ENCODE results near the gene CDKN1B. TPM values are rescaled to one million over a fixed set of nuclear protein-coding genes. Genes with fewer than 3 reads are reported as not detected.

Gene CDKN1B
- total and polyA plus RNA-seq, 11 donors, result 19.0 to 44.9 (median 34.3) TPM

DNA sequence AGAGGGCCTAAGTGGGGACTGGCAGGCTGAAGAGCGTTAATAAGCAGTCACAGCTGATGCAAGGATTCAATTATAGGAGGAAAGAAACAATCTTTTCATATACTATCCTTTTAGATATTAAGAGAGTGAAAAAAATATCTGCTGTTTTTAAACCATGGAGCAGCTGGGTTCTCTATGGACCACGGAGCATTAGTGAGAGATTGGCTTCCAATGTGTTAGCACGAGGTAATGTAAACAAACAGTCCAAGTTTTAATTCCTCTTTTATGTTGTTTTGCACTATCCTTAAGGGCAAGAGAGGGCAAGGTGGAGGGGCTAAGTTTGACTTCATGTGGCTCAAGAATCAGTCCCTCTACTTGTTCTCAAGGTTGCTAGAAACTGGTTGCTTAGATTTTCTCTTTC is 30.9 kb downstream of the CDKN1B start:
- no peak overlapping the region for H3K4me3 ChIP-seq
- no peak for DNase-seq
- no peaks in the 10 kb centered on the region for H3K27me3 ChIP-seq
- no peaks in the 10 kb centered on the region for H3K36me3 ChIP-seq
- intact Hi-C loops (cut with DNase I), result no loop called here
- TF ChIP-seq CTCF (IDR thresholded peaks at IDR 0.05) (no peak), POLR2A (IDR thresholded peaks at IDR 0.05) (no peak)
- WGBS, 4 donors, result 58 to 66% (median 65%) methylated on average over 3 of the region's 3 CpGs
- H3K27ac ChIP-seq, result no peak overlapping the region
- no peaks in the 10 kb centered on the region for H3K9me3 ChIP-seq
- H3K4me1 ChIP-seq, result peaks cover 0 to 12% (median 0%) of the 10 kb centered on the region in 12 donors
- no peak for ATAC-seq

DNA sequence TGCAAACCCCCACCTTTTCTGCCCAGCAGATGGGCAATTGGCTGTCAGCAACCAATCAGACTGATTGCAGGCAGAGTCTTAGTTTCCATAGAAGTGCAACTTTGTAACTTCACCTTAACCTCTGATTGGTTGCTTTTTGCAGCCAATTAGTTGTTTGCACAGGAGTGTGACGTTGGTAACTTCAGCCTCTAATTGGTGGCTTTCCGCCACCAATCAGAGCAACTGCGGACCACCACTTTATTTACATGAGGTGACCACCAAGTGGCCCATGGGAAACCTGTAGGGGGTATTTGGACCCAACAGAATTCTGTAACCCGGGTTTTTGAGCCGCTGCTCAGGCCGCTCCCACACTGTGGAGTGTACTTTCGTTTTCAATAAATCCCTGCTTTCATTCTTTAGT is 32.3 kb downstream of the CDKN1B start:
- Histone ChIP-seq H3K4me3 (peak overlapping the region in 7 of 12 donors; percentile 8 to 47 (median 32)), H3K27ac (no peak overlapping the region), H3K36me3 (no peaks in the 10 kb centered on the region), H3K9me3 (no peaks in the 10 kb centered on the region), H3K4me1 (peaks cover 0 to 12% (median 0%) of the 10 kb centered on the region in 12 donors), H3K27me3 (no peaks in the 10 kb centered on the region)
- no peak for TF ChIP-seq POLR2A (IDR thresholded peaks at IDR 0.05)
- TF ChIP-seq CTCF (IDR thresholded peaks at IDR 0.05), result no peak
- ATAC-seq (no peak), DNase-seq (no peak)
- WGBS, 4 donors, result 91 to 94% (median 93%) methylated on average over 7 of the region's 7 CpGs
- intact Hi-C loops (cut with DNase I), result no loop called here

DNA sequence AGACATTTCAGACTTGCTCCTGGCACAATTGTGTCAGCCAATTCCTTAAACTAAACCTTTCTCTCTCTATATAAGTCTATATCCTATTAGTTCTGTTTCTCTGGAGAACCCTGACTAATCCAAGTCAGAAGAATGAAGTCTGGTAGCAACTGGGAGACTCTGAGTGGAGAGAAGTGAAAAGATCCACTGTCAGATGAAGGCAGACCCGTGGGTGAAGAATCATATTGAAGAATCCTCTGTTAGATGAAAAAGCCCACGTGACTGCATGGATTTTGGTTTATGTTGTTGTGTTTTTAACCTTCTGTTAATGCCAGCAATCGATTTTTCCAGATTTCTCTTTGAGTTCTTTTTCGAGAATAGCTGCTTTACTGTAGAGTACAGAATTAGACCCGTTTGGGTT is 38.8 kb downstream of the CDKN1B start:
- TF ChIP-seq CTCF (IDR thresholded peaks at IDR 0.05) (no peak), POLR2A (IDR thresholded peaks at IDR 0.05) (no peak)
- Histone ChIP-seq H3K36me3 (no peaks in the 10 kb centered on the region), H3K27ac (no peak overlapping the region), H3K27me3 (no peaks in the 10 kb centered on the region), H3K4me3 (no peak overlapping the region), H3K9me3 (no peaks in the 10 kb centered on the region), H3K4me1 (no peaks in the 10 kb centered on the region)
- 88 to 94% (median 90%) methylated on average over 5 of the region's 5 CpGs for WGBS, 4 donors
- intact Hi-C loops (cut with DNase I), result no loop called here
- ATAC-seq, result no peak
- DNase-seq, result no peak

GRCh38 chr12:12757121-12757520 is 40.0 kb downstream of the CDKN1B start:
- Histone ChIP-seq H3K4me3 (no peak overlapping the region), H3K27ac (no peak overlapping the region), H3K9me3 (no peaks in the 10 kb centered on the region), H3K4me1 (no peaks in the 10 kb centered on the region), H3K36me3 (no peaks in the 10 kb centered on the region), H3K27me3 (no peaks in the 10 kb centered on the region)
- TF ChIP-seq POLR2A (IDR thresholded peaks at IDR 0.05), result no peak
- WGBS, 4 donors, result 90 to 100% (median 95%) methylated on average over 2 of the region's 2 CpGs
- DNase-seq (no peak), ATAC-seq (no peak)
- intact Hi-C loops (cut with DNase I), result no loop called here

GRCh38 chr12:12759234-12759915 is 42.2 kb downstream of the CDKN1B start:
- no peaks in the 10 kb centered on the region for H3K9me3 ChIP-seq
- DNase-seq (no peak), ATAC-seq (no peak)
- no peaks in the 10 kb centered on the region for H3K4me1 ChIP-seq
- intact Hi-C loops (cut with DNase I), result no loop called here
- WGBS, 4 donors, result 90 to 97% (median 95%) methylated on average over 7 of the region's 7 CpGs
- no peak overlapping the region for H3K27ac ChIP-seq
- H3K27me3 ChIP-seq, result no peaks in the 10 kb centered on the region
- H3K36me3 ChIP-seq, result no peaks in the 10 kb centered on the region
- TF ChIP-seq POLR2A (IDR thresholded peaks at IDR 0.05) (no peak), CTCF (IDR thresholded peaks at IDR 0.05) (no peak)
- no peak overlapping the region for H3K4me3 ChIP-seq

Measured in heart left ventricle (tissue), 16 donors.